Endothelial cell of umbilical vein (primary cell): ENCODE results near the gene LMX1A. TPM values are rescaled to one million over a fixed set of nuclear protein-coding genes. Genes with fewer than 3 reads are reported as not detected.

Source experiments
- BruUV-seq: library from RNA; stranded (reverse); fragments of 400-500 nt; replicated peaks from 2 replicates; lab custom pipeline; 2021; lab: Mats Ljungman, UMichigan
- CTCF ChIA-PET: fragments of 300-600, 350-600 bp; sonication (Branson Sonifier 250); formaldehyde crosslinking; loops from one replicate; lab custom pipeline; 2021; ENCODE audit warnings: antibody characterized with exemption, inconsistent platforms; lab: Charles Lee
- POLR2A ChIA-PET: fragments of 300-600, 350-600 bp; sonication (Branson Sonifier 250); formaldehyde crosslinking; loops from one replicate; lab custom pipeline; 2021; ENCODE audit warnings: antibody characterized with exemption, inconsistent platforms; lab: Charles Lee
- DNase-seq: peaks from one replicate; pipeline ENCODE4 v3.0.0-alpha.2; 2011; ENCODE audit warnings: low read depth, low spot score
- FAIRE-seq: peaks from 2 replicates; lab custom pipeline; 2011; peaks lifted over from hg19 to GRCh38; lab: Jason Lieb, UNC
- H2AFZ ChIP-seq: 2 replicates; pipeline ENCODE4 v1.6.0; 2012; ENCODE audit warnings: low read depth, low read length, control low read depth, inconsistent platforms
- H3K27ac ChIP-seq: 2 replicates; pipeline ENCODE4 v1.5.1; 2011; ENCODE audit warnings: low read depth, mild to moderate bottlenecking, control low read depth, low read length, moderate library complexity; ENCODE audit not compliant: insufficient read depth
- H3K27me3 ChIP-seq, 2 experiments: 2 replicates each; pipeline versions ENCODE4 v1.6.0 to v1.6.1; 2011; ENCODE audit warnings: low read length in 2 of 2, mixed read lengths in 1 of 2; ENCODE audit not compliant: control insufficient read depth in 2 of 2, insufficient read depth in 2 of 2
- H3K36me3 ChIP-seq, 2 experiments: 2 replicates in 1 of 2; 3 replicates in 1 of 2; pipeline ENCODE4 v1.5.1; 2011; ENCODE audit warnings: low read length in 2 of 2, mild to moderate bottlenecking in 1 of 2, moderate library complexity in 1 of 2; ENCODE audit not compliant: control insufficient read depth in 2 of 2, insufficient read depth in 2 of 2; ENCODE audit errors: extremely low read depth in 1 of 2
- H3K4me1 ChIP-seq: 3 replicates; pipeline ENCODE4 v1.5.1; 2011; ENCODE audit warnings: mild to moderate bottlenecking, low read length; ENCODE audit not compliant: control insufficient read depth, insufficient read depth; ENCODE audit errors: extremely low read depth
- H3K4me2 ChIP-seq: 2 replicates; pipeline ENCODE4 v1.6.1; 2011; ENCODE audit warnings: low read length, control low read depth, mixed read lengths; ENCODE audit not compliant: insufficient read depth
- H3K4me3 ChIP-seq, 3 experiments: fragments of 200-600 bp in 1 of 3; sonication (generic), shearing (Covaris generic) in 1 of 3; replicated peaks in 1 of 3; 2 replicates each; pipeline ENCODE4 v1.5.1; 2011 to 2016; ENCODE audit warnings: control low read depth in 3 of 3, low read length in 3 of 3, mild to moderate bottlenecking in 2 of 3, inconsistent platforms in 1 of 3, low read depth in 1 of 3, moderate library complexity in 1 of 3; ENCODE audit not compliant: insufficient read depth in 1 of 3
- H3K79me2 ChIP-seq: 2 replicates; pipeline ENCODE4 v1.6.0; 2012; ENCODE audit warnings: low read length, inconsistent platforms; ENCODE audit not compliant: control insufficient read depth, insufficient read depth
- H3K9ac ChIP-seq: replicated peaks from 2 replicates; pipeline ENCODE3; 2011; ENCODE audit warnings: low read length, control low read depth; ENCODE audit not compliant: insufficient read depth; ENCODE audit errors: extremely low read depth
- H3K9me1 ChIP-seq: replicated peaks from 3 replicates; pipeline ENCODE4 v1.6.0; 2011; ENCODE audit warnings: mild to moderate bottlenecking, low read length; ENCODE audit not compliant: control insufficient read depth, insufficient read depth; ENCODE audit errors: extremely low read depth
- H3K9me3 ChIP-seq: replicated peaks from 2 replicates; pipeline ENCODE4 v1.5.1; 2012; ENCODE audit warnings: low read length, inconsistent platforms; ENCODE audit not compliant: control insufficient read depth, insufficient read depth
- H4K20me1 ChIP-seq: replicated peaks from 2 replicates; pipeline ENCODE3; 2011; ENCODE audit warnings: mild to moderate bottlenecking, low read length; ENCODE audit not compliant: control insufficient read depth, insufficient read depth; ENCODE audit errors: extremely low read depth
- EZH2 ChIP-seq: IDR thresholded peaks from 2 replicates; pipeline ENCODE4 v1.6.1; 2012; ENCODE audit warnings: borderline replicate concordance, low read depth, mild to moderate bottlenecking, moderate library complexity, low read length, inconsistent platforms; ENCODE audit not compliant: severe bottlenecking
- FOS ChIP-seq: IDR thresholded peaks from 2 replicates; pipeline ENCODE4 v1.6.1; 2011; ENCODE audit warnings: mild to moderate bottlenecking, low read length, moderate library complexity, borderline replicate concordance; ENCODE audit not compliant: insufficient read depth
- GATA2 ChIP-seq: IDR thresholded peaks from 2 replicates; pipeline ENCODE4 v1.7.0; 2011; ENCODE audit warnings: low read depth, mild to moderate bottlenecking, moderate library complexity, mixed read lengths, low read length; ENCODE audit not compliant: insufficient read length, insufficient read depth
- JUN ChIP-seq: IDR thresholded peaks from 2 replicates; pipeline ENCODE4 v1.6.1; 2011; ENCODE audit warnings: borderline replicate concordance, low read depth; ENCODE audit not compliant: insufficient read length, insufficient read depth
- MYC ChIP-seq: IDR thresholded peaks from one replicate; pipeline ENCODE4 v1.6.1; 2011; ENCODE audit warnings: mild to moderate bottlenecking, low read depth, low read length
- POLR2A ChIP-seq: IDR thresholded peaks from 2 replicates; pipeline ENCODE4 v1.6.1; 2012; ENCODE audit warnings: low read depth, mild to moderate bottlenecking, control low read depth, low read length
- POLR2AphosphoS5 ChIP-seq: IDR thresholded peaks from 2 replicates; pipeline ENCODE4 v1.6.1; 2012; ENCODE audit warnings: low read depth, mild to moderate bottlenecking, control low read depth, low read length, moderate library complexity; ENCODE audit not compliant: insufficient read depth
- dilution Hi-C: fragments of 300-500 bp; cut with MboI; formaldehyde crosslinking; loops from one replicate; pipeline ENCODE4 v1.15.0; 2019; ENCODE audit warnings: low sequenced_read_pairs; ENCODE audit not compliant: extremely low pct_ligation_motif_present
- intact Hi-C: fragments of 100-400 bp; cut with micrococcal nuclease; formaldehyde crosslinking; loops from one replicate; pipeline ENCODE4 v1.10.0; 2022
- polyA plus RNA-seq, 4 experiments: library from polyadenylated mRNA; depleted of rRNA in 3 of 4; stranded (reverse) in 3 of 4; unstranded in 1 of 4; fragments of >200 nt; gene quantifications; 2 replicates each; pipeline versions ENCODE4 v1.2.1 to v1.2.3, GENCODE V29; 2011 to 2012; ENCODE audit warnings: missing spikeins in 1 of 4
- total RNA-seq: library from RNA; stranded (reverse); gene quantifications from 2 replicates; pipeline ENCODE4 v1.2.3, GENCODE V29; 2021
- TF ChIP-seq, protein P1 (sequence below): IDR thresholded peaks from 2 replicates; pipeline ENCODE4 v1.6.1; 2011; ENCODE audit not compliant: insufficient read depth, insufficient read length
- TF ChIP-seq, protein P2 (sequence below), 2 donors: IDR thresholded peaks; 1 replicate in 1 of 2; 2 replicates in 1 of 2; pipeline ENCODE4 v1.5.1; 2011; ENCODE audit warnings: low read length in 2 of 2, mild to moderate bottlenecking in 2 of 2, moderate library complexity in 2 of 2, control low read depth in 1 of 2, inconsistent platforms in 1 of 2, low read depth in 1 of 2; ENCODE audit not compliant: insufficient read depth in 1 of 2; ENCODE audit errors: extremely low read depth in 1 of 2

The LMX1A gene
- total and polyA plus RNA-seq, 2 donors (not counting 3 experiments of a cell fraction or from before 2014, with no cell fraction given), result not detected

DNA sequence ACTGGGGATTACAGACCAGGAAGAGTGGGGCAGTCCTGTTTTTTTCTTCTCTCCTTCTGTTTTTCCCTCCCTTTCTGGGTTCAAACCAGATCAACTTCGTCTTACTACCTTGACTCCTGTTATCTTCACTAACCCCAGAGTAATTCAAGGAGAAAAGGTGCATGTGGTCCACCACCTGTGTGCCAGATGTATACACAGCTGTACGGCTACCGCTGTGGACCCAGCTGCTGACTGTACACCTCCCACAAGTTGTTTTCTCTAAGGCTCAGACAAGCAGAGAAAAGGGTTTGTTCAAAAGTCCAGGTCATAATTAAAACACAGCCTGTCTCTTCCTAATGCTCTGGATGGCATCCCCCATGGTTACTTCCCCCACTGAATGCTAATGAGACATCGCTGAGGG, 102.1 kb downstream of the LMX1A start:
- BruUV-seq, result no TSS peak
- POLR2A ChIA-PET, result no interaction called here
- intact Hi-C loops, result no loop called here

DNA sequence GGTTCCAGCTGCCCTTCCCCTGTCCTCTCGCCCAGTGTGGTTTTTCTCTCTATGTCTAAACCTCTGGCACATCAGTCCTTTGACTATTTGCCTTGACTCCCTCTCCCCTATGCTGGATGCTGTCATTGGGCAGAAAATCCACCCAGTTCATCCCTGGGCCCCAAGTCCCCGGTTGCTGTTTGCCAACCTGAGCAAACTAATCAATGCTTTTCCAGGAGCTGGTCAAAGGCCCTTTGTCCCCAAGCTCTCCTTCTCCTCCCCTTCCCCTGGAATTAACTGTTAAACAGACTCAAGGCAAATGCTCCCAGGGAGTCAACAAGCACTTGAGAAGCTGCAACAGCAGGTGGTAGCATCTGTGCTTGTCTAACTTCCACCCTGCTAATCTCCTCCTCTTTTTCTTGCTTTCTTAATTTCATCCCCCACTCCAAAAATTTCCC, 102.7 kb downstream of the LMX1A start:
- ChIA-PET CTCF (no interaction called here), POLR2A (no interaction called here)
- intact Hi-C loops, result no loop called here
- H3K27me3 ChIP-seq, result no peaks in the 10 kb centered on the region
- no peak overlapping the region for H3K4me2 ChIP-seq
- H4K20me1 ChIP-seq, result no peaks in the 10 kb centered on the region
- no peak for DNase-seq
- no peak overlapping the region for H3K4me3 ChIP-seq
- H3K27ac ChIP-seq, result no peak overlapping the region
- TF ChIP-seq JUN (no peak), MYC (no peak), GATA2 (no peak), POLR2AphosphoS5 (no peak), EZH2 (no peak), POLR2A (no peak), FOS (no peak)
- TF ChIP-seq, protein P1, sequence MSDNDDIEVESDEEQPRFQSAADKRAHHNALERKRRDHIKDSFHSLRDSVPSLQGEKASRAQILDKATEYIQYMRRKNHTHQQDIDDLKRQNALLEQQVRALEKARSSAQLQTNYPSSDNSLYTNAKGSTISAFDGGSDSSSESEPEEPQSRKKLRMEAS, result no peak
- TF ChIP-seq, protein P2, sequence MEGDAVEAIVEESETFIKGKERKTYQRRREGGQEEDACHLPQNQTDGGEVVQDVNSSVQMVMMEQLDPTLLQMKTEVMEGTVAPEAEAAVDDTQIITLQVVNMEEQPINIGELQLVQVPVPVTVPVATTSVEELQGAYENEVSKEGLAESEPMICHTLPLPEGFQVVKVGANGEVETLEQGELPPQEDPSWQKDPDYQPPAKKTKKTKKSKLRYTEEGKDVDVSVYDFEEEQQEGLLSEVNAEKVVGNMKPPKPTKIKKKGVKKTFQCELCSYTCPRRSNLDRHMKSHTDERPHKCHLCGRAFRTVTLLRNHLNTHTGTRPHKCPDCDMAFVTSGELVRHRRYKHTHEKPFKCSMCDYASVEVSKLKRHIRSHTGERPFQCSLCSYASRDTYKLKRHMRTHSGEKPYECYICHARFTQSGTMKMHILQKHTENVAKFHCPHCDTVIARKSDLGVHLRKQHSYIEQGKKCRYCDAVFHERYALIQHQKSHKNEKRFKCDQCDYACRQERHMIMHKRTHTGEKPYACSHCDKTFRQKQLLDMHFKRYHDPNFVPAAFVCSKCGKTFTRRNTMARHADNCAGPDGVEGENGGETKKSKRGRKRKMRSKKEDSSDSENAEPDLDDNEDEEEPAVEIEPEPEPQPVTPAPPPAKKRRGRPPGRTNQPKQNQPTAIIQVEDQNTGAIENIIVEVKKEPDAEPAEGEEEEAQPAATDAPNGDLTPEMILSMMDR (IDR thresholded peaks at IDR 0.05; ENCODE audit: extremely low read depth in 1 of 2, insufficient read depth in 1 of 2, low read depth in 1 of 2, low read length in 2 of 2), result no peak
- H3K9ac ChIP-seq, result no peak overlapping the region
- no peaks in the 10 kb centered on the region for H3K9me3 ChIP-seq
- BruUV-seq, result no TSS peak
- dilution Hi-C loops, result no loop called here
- H3K36me3 ChIP-seq, result no peaks in the 10 kb centered on the region
- H2AFZ ChIP-seq, result no peak overlapping the region
- H3K4me1 ChIP-seq, result no peaks in the 10 kb centered on the region
- H3K9me1 ChIP-seq, result no peaks in the 10 kb centered on the region
- H3K79me2 ChIP-seq, result no peaks in the 10 kb centered on the region
- no peak for FAIRE-seq

More for the DNA sequence above, 102.1 kb downstream of the LMX1A start:
- Histone ChIP-seq H3K27ac (no peak overlapping the region), H3K9ac (no peak overlapping the region), H3K27me3 (no peaks in the 10 kb centered on the region), H4K20me1 (no peaks in the 10 kb centered on the region), H3K9me1 (no peaks in the 10 kb centered on the region), H3K4me1 (no peaks in the 10 kb centered on the region), H3K79me2 (no peaks in the 10 kb centered on the region), H2AFZ (no peak overlapping the region), H3K36me3 (no peaks in the 10 kb centered on the region), H3K9me3 (no peaks in the 10 kb centered on the region), H3K4me2 (no peak overlapping the region), H3K4me3 (no peak overlapping the region)
- CTCF ChIA-PET, result no interaction called here
- TF ChIP-seq MYC (no peak), POLR2AphosphoS5 (no peak), JUN (no peak), POLR2A (no peak), EZH2 (no peak), GATA2 (no peak), FOS (no peak)
- TF ChIP-seq, protein P2 (IDR thresholded peaks at IDR 0.05; ENCODE audit: extremely low read depth in 1 of 2, insufficient read depth in 1 of 2, low read depth in 1 of 2, low read length in 2 of 2), result no peak
- dilution Hi-C loops, result no loop called here
- no peak for FAIRE-seq
- no peak for DNase-seq
